GM04504 (cell line): Measurements from ENCODE around the gene CLP1.
"Not testable (repeated sequence)": the region's sequence is repeated elsewhere in the genome, so short reads cannot be mapped to it uniquely, and the experiment has no call there.

Experiments
- DNase-seq: peaks from one replicate; pipeline ENCODE4 v3.0.0-alpha.2; 2012; ENCODE audit warnings: low read depth

Gene CLP1

DNA sequence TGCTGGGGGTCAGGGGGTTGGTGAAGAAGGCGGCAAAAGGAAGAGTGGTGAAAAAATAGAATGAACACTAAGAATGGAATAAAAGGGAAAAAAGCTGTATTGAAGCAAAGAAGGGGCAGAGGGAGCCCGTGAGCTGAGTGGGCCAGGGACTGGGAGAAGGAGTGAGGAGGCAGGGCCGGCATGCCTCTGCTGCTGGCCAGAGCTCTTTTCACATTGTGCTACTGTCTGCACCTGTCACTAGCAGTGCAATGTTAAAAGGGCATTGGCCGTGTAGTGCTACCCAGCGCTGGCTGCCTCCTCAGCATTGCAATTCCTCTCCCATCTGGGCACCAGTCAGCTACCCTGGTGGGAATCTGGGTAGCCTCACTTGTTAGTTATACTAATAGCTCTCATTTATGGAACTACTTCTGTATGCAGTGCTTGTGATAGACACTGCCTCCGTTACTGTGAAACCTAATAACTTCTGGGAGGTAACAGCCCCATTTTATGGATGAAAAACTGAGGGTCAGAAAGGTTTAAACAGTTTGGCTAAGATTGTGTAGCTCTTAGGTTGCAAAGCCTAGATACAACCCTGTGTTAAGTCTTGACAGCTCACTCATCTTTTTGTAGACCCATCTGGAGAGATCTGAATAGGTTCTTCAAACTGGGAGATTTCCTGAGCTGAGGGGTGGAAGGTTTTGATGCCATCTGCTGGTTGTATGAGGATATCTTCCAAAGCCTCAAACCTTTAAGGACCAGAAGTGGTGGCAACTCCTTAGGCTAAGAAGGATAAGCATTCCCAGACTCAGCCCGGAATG is 16.4 kb upstream of the CLP1 start:
- no peak for DNase-seq

DNA sequence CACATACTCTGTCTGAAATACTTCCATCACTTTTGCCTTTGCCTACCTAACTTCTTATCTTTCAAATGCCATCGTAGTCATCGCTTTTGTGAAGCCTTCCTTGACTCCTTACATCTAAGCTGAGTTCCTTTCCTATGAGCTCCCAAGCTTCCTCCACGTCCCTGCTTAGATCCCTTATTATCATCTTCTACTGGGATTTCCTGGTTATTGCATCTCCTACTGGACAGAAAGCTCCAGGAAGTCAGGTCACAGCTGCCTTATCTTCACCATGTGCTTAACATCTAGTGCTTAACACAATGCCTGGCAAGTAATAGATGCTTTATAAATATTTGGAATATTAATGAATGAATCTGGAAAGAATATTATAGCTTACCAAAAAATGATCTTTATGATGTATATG is 13.8 kb upstream of the CLP1 start:
- DNase-seq = no peak

DNA sequence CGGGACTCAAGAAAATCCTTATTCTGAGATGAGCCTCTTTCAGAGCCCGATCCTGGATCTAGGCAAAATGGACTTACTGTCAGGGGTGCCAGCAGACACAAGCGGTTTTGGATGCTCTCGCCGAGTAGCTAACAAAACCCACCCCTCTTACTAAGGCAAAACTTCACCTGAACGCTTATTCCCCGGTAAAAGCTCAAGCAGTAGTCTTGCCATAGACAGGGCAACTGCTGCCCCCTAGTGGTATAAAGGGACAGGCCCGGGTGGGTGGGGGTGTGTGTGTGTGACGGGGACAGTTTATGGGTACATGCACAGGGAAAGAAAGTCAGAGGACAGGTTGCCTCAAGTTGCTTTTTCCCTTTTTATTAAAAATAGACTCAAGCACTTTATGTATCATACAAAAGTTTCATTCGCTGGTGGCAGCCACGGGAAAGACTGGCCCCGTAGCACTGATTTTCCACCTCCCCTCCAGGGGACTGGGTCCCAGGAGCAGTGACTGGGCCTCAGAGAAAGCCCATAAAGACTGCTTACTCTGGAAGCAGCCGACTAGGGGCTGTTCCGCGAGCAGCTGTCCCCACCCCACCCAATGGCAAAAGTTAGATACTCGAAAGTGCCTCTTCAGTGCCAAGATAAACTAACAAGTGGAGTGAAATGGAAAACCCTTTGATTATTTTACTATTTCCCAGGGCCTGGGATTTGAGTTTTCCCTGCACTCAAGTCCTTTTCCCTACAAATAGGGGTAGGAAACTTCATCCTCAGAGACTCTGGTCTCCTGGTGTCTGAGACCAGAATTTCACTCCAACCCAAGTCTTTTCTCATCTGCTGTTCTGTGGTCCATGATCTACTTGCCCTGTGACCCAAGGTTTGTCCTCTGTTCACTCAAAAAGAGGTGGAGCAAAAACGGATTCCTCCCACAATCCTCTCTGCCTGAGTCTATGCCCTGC is 12.5 kb upstream of the CLP1 start:
- no peak for DNase-seq

DNA sequence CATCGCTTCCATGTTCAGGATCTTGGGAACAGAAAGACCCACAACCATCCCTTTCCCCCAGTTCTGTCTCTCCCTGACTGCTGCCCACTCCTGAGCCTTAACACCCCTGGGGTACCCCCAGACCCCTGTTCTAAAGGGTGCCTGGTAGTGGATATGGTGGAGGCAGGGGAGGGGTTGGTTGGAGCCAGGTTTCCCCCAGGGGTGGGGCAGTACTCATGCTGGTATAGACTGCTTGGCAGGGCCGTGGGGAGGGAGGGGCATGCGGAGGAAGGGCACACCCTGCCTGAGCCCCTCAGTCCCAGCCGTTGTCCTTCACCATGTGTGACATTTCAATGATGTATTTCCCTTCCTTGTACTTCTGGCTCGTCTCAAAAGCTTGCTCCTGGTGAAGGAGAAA is 11.9 kb upstream of the CLP1 start:
- no peak for DNase-seq

DNA sequence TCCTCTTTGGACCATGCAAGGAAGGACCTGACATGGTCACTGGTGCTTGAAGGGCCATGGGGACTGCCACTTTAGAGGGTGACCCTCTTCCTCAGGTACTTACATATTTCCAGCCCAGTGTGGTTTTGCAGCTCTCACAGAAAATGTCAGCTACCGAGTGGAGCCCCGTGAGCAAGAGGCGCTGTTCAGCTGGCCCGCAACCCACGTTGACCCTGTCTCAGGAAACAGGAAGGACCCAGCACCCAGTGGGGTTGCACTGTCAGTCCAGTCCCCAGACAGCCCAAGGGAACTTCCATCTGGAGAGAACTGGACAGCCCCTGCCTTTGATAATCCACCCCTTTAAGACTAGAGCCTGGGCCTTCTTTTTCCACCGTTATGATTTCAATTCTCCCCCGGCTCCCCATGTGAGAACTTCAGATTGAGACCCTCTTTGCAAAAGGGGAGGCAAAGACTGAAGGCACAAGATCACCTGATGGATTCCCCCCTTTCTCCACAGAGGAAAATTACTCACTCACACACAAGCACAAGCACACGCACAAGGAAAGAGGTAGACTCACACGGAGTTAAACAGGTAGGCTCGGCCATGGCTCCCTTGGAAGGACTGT is 11.3 kb upstream of the CLP1 start:
- DNase-seq = no peak

DNA sequence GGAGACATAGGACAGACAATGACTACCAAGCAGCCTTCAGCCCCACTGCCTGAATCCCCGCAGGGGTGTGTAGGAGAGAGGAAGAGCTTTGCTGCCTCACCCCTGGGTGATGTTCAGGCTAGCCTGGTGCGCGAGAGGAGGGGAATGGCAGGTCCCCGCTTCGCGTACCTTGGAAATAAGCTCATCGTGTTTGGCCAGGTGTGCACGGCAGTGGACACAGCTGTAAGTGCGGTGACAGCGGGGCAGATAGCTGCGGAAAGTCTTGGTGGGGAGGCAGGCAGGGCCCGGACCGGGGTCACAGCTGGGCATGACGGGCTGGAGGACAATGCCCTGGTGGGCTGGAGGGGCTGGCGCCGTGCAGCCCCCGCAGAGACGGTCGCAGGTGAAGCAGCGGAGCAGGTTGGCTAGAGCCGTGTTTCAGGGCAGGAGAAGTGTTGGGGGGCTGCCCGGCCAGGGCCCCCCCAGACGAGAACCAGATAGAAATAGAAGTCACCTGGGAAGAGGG is 10.7 kb upstream of the CLP1 start:
- DNase-seq = no peak

DNA sequence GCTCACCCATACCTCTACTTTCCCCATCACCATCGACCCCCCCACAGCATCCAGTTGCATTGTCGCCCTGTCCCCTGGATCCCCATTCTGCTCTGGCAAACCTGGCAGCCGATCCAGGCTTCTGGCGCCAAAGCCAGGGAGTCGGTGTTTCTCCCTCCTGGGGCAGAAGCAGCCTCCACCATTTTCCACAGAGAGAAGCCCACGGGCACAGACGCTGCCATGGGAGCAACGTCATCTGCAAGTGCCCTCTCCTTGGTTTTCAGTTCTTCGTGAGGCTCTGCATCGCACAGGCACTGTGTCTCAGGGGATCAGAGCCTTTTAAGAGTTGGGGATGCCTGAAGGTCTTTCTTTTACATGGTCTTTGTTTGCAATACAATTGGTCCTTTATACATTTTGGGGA is 10.2 kb upstream of the CLP1 start:
- no peak for DNase-seq

DNA sequence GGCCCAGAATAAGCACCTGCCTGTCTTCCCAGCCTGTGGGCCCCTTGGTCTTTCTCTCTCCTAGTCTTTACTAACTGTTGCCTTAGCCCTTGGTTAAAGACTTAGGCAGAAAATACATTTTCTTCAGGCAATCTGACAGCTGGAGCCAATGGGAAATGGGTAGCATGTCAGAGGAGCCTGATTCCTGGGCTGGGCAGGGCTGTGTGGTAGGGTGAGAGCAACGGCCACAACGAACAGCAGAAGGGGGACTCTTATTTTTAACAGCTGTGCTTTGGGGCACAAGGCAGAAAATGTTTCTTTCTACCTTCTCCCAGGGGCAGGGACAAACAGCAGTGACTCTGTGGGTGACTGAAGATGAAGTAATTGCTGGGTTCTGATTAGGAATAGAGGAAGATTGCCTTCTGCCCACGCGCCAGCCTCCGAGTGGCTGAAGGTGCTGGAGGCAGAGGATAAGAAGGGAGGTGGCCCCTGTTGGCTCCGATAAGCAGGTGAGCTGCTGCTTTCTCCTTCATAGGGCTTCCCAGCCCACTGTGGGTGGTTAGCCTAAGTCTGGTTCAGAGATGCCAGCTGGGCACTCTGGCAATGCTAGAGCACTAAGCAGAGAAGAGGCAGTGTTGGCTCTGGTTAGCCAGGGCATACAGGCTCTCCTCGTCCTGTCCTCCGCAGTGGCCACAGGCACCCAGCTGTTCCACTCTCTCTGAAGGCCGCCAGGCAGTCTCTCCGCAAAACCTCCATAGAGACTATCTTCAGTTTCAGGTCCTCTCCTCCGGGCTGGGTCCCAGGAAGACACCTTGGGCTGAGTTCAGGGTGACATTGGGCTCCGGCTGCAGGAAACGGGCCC is 9.4 kb upstream of the CLP1 start:
- no peak for DNase-seq

DNA sequence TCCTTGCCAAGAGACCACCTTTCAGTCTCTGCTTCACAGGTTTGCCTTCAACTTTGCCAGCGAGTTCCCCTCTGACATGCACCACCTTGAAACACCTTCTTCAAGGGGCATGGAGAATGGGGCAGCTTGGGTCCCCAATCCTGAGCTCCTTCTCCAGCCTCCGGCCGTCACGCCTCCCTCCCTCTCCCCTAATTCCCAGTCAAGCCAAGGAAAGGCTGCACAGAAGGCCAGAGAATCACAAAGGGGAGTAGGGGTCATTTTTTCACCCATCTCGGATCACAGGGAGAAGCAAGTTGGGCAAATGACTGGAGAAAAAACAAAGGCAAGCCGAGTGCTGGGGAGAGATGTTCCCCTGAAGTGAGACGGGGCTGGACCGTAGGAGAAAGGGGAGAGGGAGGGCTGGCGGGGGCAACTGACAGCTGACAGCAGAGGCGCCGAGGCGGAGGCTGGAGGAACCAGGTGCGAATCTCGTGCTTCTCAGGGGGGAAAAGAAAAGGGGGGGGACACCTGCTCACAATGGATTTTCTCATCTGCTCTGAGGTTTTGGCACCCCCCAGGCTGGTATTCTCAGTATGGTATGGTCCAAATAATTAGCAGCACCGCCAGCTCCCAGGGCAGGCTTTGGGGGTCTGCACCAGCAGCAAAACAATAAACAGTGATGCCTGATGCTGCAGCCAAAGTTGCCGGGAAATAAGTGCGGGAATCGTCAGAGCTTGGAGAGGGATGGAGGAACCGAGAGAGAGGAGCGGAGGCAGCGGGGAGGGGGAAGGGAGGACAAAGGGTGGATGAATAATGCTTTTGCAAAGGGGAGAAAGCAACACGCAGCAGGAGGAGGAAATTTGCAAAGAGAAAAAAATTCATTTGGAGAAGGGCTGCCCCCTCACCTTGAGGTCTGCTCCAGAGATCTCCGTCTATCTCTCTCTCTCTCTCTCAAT is 8.5 kb upstream of the CLP1 start:
- no peak for DNase-seq

DNA sequence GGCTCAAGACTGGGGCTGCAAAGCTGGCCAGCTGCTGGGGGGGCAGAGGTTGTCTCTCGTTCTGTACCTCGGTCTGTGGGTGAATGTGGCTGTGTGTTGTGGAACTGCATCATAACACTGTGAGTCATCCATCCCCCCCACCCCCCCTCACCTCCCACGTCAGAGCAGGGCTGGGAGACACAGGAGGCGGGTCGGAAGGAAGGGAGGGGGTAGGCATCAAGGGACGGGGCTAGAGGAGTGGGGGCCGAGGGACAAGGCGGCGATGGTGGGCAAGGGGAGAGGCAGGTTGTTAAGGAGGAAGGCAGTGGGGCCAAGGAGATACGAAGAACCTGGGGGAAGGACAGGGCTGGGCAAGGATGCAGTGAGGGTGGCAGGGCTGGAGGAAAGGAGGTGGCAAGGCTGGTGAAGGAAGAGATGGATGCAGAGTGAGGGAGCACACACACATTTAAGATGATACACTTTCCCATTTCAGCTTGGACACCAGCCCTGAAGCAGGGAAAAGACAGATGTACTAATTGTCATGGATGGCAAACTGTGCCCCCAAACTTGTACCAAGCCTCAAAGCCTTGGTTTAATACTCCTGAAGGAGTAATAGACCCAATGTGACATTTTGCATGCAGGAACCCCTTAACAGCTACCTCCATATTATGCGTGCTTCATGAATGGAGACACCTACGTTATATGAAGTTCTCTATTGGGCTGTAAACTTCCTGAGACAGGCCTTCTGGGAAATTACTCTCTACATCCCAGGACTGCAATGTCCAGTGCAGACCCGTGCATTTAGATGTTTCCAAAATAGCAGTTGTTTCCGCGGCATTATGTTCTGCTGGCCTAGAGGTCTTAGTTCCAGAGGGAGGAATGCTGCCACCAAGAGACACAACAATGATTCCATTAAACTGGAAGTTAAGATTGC is 7.5 kb upstream of the CLP1 start, which contains the start of gene YPEL4:
Gene YPEL4, minus strand, starts transcription at position 87 of the 913 bp plus-strand sequence. CDS start 2,805 bp downstream, outside the sequence.
- DNase-seq = peak; percentile 60

DNA sequence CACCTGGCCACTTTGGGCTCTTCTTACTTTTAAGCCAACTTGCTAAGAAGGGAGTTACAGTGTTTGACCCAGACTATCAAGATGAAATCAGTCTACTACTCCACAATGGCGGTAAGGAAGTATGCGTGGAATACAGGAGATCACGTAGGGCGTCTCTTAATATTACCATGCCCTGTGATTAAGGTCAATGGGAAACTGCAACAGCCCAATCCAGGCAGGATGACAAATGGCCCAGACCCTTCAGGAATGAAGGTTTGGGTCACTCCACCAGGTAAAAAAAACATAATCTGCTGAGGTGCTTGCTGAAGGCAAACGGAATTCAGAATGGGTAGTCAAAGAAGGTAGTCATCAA is 6.8 kb upstream of the CLP1 start:
- DNase-seq = no peak

DNA sequence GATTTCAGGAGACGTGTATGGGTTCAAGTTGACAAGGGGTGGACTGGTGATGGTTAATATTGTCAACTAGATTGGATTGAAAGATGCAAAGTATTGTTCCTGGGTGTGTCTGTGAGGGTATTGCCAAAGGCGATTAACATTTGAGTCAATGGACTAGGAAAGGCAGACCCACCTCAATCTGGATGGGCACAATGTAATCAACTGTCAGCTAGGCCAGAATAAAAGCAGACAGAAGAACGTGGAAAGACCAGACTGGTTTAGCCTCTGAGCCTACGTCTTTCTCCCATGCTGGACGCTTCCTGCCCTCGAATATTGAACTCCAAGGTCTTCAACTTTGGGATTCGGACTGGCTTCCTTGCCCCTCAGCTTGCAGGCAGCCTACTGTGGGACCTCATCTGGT is 6.2 kb upstream of the CLP1 start:
- DNase-seq = no peak

DNA sequence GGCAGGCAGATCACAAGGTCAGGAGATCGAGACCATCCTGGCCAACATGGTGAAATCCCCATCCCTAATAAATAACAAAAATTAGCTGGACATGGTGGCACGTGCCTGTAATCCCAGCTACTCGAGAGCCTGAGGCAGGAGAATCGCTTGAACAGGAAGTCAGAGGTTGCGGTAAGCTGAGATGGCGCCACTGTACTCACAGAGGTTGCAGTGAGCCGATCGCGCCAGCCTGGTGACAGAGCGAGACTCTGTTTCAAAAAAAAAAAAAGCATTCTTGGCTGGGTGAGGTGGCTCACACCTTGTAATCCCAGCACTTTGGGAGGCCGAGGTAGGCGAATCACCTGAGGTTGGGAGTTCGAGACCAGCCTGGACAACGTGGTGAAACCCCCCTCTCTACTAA is 5.3 kb upstream of the CLP1 start:
- not testable (repeated sequence) for DNase-seq

DNA sequence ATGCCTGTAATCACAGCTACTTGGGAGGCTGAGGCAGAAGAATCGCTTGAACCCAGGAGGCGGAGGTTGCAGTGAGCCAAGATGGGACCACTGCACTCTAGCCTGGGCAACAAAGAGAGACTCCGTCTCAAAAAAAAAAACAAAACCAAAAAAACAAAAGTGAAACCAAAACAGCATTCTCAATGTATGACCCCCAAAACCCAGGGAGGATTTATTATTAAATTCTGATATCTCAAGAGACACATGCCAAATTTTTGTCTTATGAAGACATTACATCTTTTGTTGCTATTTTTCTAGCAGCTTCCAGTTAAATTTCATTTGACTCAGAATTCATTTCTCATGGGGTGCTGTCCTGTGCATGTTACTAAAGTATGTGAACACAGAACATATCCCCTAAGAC is 4.9 kb upstream of the CLP1 start:
- no peak for DNase-seq

DNA sequence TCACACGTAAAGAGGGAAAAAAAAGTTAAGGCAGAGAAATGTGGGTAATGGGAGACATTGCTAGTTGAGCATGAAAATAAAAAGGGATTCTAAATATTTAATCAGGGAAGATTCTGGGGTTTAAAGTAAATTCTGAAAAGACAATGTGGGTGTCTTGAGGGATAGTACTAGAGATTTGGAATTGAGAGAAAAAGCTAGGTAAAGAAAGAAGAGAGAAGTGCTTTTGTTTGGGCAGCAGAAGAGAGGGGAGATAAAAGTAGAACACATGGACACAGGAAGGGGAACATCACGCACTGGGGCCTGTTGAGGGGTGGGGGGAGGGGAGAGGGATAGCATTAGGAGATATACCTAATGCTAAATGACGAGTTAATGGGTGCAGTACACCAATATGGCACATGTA is 4.4 kb upstream of the CLP1 start:
- DNase-seq = no peak

DNA sequence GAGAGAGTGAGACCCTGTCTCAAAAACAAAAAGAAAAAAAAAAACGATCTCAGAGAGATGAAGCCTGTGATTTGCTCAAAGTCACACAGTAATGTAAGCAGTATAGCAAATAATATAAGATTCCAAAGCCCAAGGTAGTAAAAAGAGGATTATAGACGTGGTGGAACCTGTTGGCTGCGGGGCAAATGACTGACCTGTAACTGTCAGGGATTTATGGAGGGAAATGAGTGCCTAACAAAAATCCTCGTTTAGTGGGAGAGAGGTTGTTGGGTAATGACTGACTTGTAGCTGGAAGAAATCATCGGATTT is 723 bp upstream of the CLP1 start:
- DNase-seq = no peak

DNA sequence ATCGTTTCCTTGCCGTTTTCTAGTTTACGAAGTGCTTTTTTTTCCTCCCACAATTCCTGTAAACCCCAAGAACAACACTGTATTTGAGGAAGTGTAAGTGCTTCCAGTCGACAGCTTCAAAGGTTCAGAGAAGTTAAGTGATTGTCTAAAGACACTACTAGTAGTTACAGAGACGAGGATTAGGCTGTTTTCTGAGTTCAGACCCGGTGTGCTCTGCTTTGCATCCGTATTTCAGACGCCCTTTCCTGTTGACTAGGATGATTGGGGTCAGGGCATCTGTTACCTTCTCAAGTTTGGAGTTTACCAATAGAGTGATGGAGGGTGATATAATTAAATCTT is 430 bp downstream of the CLP1 start:
- DNase-seq = no peak

DNA sequence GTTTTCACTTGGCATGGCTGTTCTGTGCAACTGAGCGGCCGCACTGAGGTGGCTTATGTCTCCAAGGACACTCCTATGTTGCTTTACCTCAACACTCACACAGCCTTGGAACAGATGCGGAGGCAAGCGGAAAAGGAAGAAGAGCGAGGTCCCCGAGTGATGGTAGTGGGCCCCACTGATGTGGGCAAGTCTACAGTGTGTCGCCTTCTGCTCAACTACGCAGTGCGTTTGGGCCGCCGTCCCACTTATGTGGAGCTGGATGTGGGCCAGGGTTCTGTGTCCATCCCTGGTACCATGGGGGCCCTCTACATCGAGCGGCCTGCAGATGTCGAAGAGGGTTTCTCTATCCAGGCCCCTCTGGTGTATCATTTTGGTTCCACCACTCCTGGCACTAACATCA is 2.1 kb downstream of the CLP1 start:
- DNase-seq = no peak

DNA sequence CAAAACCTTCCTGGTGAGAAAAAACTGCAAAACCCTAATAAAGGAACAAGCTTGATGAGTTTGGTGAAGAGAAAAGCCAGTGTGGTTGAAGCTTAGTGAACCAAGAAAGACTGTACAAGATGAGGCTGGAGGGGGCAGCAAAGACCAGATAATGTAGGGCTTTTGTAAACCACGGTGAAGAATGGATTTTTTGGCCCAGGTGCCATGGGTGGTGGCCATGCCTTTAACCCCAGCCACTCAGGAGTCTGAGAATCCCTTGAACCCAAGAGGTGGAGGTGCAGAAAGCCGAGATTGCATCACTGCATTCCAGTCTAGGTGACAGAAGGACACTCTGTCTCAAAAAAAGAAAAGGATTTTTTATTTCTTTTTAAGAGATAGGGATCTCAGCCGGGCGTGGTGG is 5.3 kb downstream of the CLP1 start:
- DNase-seq = no peak

DNA sequence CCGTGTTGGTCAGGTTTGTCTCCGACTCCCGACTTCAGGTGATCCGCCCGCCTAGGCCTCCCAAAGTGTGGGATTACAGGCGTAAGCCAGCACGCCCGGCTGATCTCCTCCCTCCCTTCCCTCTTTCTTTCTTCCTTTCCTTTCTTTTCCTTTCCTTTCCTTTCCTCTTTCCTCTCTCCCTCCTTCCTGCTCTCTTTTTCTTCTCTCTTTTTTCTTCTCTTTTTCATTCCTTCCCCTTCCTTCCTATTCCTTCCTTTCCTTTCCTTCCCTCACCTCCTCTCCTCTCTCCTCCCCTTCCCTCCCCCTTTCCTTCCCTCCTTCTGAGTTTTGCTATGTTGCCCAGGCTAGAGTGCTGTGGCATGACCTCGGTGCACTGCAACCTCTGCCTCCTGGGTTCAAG is 6.4 kb downstream of the CLP1 start:
- no peak for DNase-seq
